Gastrocnemius medialis (tissue), 4 donors: ENCODE measurements around the gene FXR2. TPM values are rescaled to one million over a fixed set of nuclear protein-coding genes. Genes with fewer than 3 reads are reported as not detected.

Experiments used
- ATAC-seq, 2 donors: fragments of 150-250 bp; one replicate each; pipeline ENCODE4 v1.9.1; 2016
- DNase-seq, 2 donors: peaks; one replicate each; pipeline ENCODE4 v3.0.0-alpha.2; 2019
- H3K27ac ChIP-seq, 4 donors: fragments of 200-600 bp; sonication (generic); 1 replicate in 1 of 4; 2 replicates in 3 of 4; pipeline ENCODE4 v1.5.1; 2016 to 2018; ENCODE audit warnings: mild to moderate bottlenecking in 2 of 4, moderate library complexity in 1 of 4
- H3K27me3 ChIP-seq, 3 donors: fragments of 200-600 bp; sonication (generic) in 2 of 3; 1 replicate in 1 of 3; 2 replicates in 2 of 3; pipeline versions ENCODE4 v1.5.1 to v1.6.0; 2016 to 2019; ENCODE audit warnings: mild to moderate bottlenecking in 1 of 3, moderate library complexity in 1 of 3
- H3K36me3 ChIP-seq, 2 donors: fragments of 200-600 bp; sonication (generic) in 1 of 2; one replicate each; pipeline ENCODE4 v1.5.1; 2017 to 2018
- H3K4me1 ChIP-seq, 2 donors: fragments of 200-600 bp; sonication (generic) in 1 of 2; one replicate each; pipeline ENCODE4 v1.5.1; 2016 to 2017; ENCODE audit warnings: mild to moderate bottlenecking in 2 of 2
- H3K4me3 ChIP-seq, 4 donors: fragments of 200-600 bp; sonication (generic) in 3 of 4; 1 replicate in 1 of 4; 2 replicates in 3 of 4; pipeline ENCODE4 v1.5.1; 2016 to 2019; ENCODE audit warnings: mild to moderate bottlenecking in 2 of 4
- H3K9me3 ChIP-seq, 3 donors: fragments of 200-600 bp; sonication (generic) in 2 of 3; 1 replicate in 1 of 3; 2 replicates in 2 of 3; pipeline ENCODE4 v1.5.1; 2016 to 2019
- CTCF ChIP-seq, 5 experiments: fragments of 450-650 bp in 3 of 5; fragments of 200-600 bp in 2 of 5; sonication (generic) in 2 of 5; IDR thresholded peaks in 4 of 5; conservative IDR thresholded peaks in 1 of 5; 1 replicate in 4 of 5; 2 replicates in 1 of 5; pipeline ENCODE4 v1.5.1; 2016 to 2019; ENCODE audit warnings: antibody characterized with exemption in 5 of 5, mild to moderate bottlenecking in 3 of 5, moderate library complexity in 3 of 5
- POLR2A ChIP-seq, 2 donors: fragments of 450-650 bp; IDR thresholded peaks; one replicate each; pipeline ENCODE4 v1.6.1; 2017; ENCODE audit warnings: antibody characterized with exemption in 2 of 2, mild to moderate bottlenecking in 2 of 2, moderate library complexity in 2 of 2
- in situ Hi-C, 4 donors: fragments of 200-750 bp; cut with MboI; loops; one replicate each; pipeline versions ENCODE4 v1.15.0 to v1.8.0; 2017; ENCODE audit warnings: low sequenced_read_pairs in 4 of 4
- intact Hi-C: fragments of 100-400 bp; cut with DNase I; formaldehyde crosslinking; loops from one replicate; pipeline ENCODE4 v1.15.1; 2023; ENCODE audit warnings: low total_unique reads
- total RNA-seq, 4 donors: library from RNA; depleted of rRNA; stranded (reverse); fragments of >200 nt; gene quantifications; one replicate each; pipeline versions ENCODE4 v1.1.0 to v1.2.3, GENCODE V29; 2016

The FXR2 gene
- total RNA-seq, 4 donors from 2014 or later = 100 to 174 (median 140) TPM

GRCh38 chr17:7572338-7572587 is 42.4 kb downstream of the FXR2 start:
- Histone ChIP-seq H3K27ac (peak overlapping the region; percentile 86 to 100 (median 98)), H3K27me3 (no peaks in the 10 kb centered on the region), H3K4me3 (peak overlapping the region; percentile 51 to 96 (median 59)), H3K4me1 (peaks cover 37 to 38% of the 10 kb centered on the region in 2 donors), H3K36me3 (peaks cover 3 to 67% of the 10 kb centered on the region in 2 donors), H3K9me3 (no peaks in the 10 kb centered on the region)
- ATAC-seq (peak in 1 of 2 donors; percentile 89), DNase-seq (no peak)
- intact Hi-C loops (loop anchor here (1.0 to 10.0 kb wide), 6 partner anchors 11 to 583 kb away; partner anchors contain the start of genes CTDNEP1, ELP5, FXR2 and PER1), in situ Hi-C loops (loop anchor here in 1 of 4 donors (25.0 kb wide), 1 partner anchor 135 kb away; the partner anchor contains the start of genes CHRNB1, FGF11, SPEM2 and SPEM3)
- no peak for TF ChIP-seq CTCF (IDR thresholded peaks at IDR 0.05 in 4 of 5, conservative IDR thresholded peaks at IDR 0.05 in 1 of 5)
- TF ChIP-seq POLR2A (IDR thresholded peaks at IDR 0.05) = no peak

- H3K27me3 ChIP-seq = no peaks in the 10 kb centered on the region
- H3K4me3 ChIP-seq = no peak overlapping the region
- in situ Hi-C loops = loop anchor here in 1 of 4 donors (25.0 kb wide), 1 partner anchor 133 kb away; the partner anchor contains the start of genes CHRNB1, FGF11, SPEM2 and SPEM3
- no peaks in the 10 kb centered on the region for H3K9me3 ChIP-seq
- DNase-seq (no peak), ATAC-seq (no peak)
- intact Hi-C loops = loop anchor here (5.0 to 10.0 kb wide), 3 partner anchors 318 to 584 kb away; partner anchors contain the start of genes CTDNEP1, ELP5, PER1 and RNASEK
- peaks cover 19% of the 10 kb centered on the region in 2 donors for H3K4me1 ChIP-seq
- TF ChIP-seq CTCF (IDR thresholded peaks at IDR 0.05 in 4 of 5, conservative IDR thresholded peaks at IDR 0.05 in 1 of 5) = no peak
- TF ChIP-seq POLR2A (IDR thresholded peaks at IDR 0.05) = no peak
- H3K36me3 ChIP-seq = peaks cover 0 to 67% of the 10 kb centered on the region in 2 donors
- no peak overlapping the region for H3K27ac ChIP-seq
Observed at GRCh38 chr17:7570351-7570750, 44.3 kb downstream of the FXR2 start.

- H3K4me3 ChIP-seq = no peak overlapping the region
- peaks cover 0 to 67% of the 10 kb centered on the region in 2 donors for H3K36me3 ChIP-seq
- no peaks in the 10 kb centered on the region for H3K9me3 ChIP-seq
- no peak for DNase-seq
- in situ Hi-C loops (loop anchor here in 1 of 4 donors (10.0 to 25.0 kb wide), 2 partner anchors 132 to 225 kb away; partner anchors contain the start of genes CHRNB1, FGF11, SPEM2 and SPEM3), intact Hi-C loops (no loop called here)
- H3K27ac ChIP-seq = no peak overlapping the region
- no peak for ATAC-seq
- H3K27me3 ChIP-seq = no peaks in the 10 kb centered on the region
- peaks cover 11% of the 10 kb centered on the region in 2 donors for H3K4me1 ChIP-seq
- TF ChIP-seq CTCF (IDR thresholded peaks at IDR 0.05 in 4 of 5, conservative IDR thresholded peaks at IDR 0.05 in 1 of 5) (no peak), POLR2A (IDR thresholded peaks at IDR 0.05) (no peak)
Observed at GRCh38 chr17:7569571-7569970, 45.1 kb downstream of the FXR2 start.

GRCh38 chr17:7563115-7563869 is 51.4 kb downstream of the FXR2 start:
- in situ Hi-C loops (loop anchor here in 1 of 4 donors (10.0 to 25.0 kb wide), 2 partner anchors 126 to 218 kb away; partner anchors contain the start of genes CHRNB1, FGF11, SPEM2 and SPEM3), intact Hi-C loops (loop anchor here (5.0 kb wide), 2 partner anchors 236 to 279 kb away; partner anchors contain the start of gene NEURL4)
- Histone ChIP-seq H3K4me3 (peak overlapping the region in 2 of 4 donors; percentile 87 to 95), H3K9me3 (no peaks in the 10 kb centered on the region), H3K4me1 (peaks cover 37 to 51% of the 10 kb centered on the region in 2 donors), H3K27ac (peak overlapping the region in 1 of 4 donors; percentile 96), H3K36me3 (peaks cover 0 to 48% of the 10 kb centered on the region in 2 donors), H3K27me3 (no peaks in the 10 kb centered on the region)
- no peak for TF ChIP-seq CTCF (IDR thresholded peaks at IDR 0.05 in 4 of 5, conservative IDR thresholded peaks at IDR 0.05 in 1 of 5)
- no peak for TF ChIP-seq POLR2A (IDR thresholded peaks at IDR 0.05)
- DNase-seq = no peak
- no peak for ATAC-seq
